H9 (cell line): Measurements from ENCODE around the gene MED27. TPM values are rescaled to one million over a fixed set of nuclear protein-coding genes. Genes with fewer than 3 reads are reported as not detected.
A peak's percentile ranks its signal among the peaks of the same experiment; 100 is the strongest.

ENCODE experiments used
- DNase-seq: peaks from one replicate; pipeline ENCODE4 v3.0.0-alpha.2; 2017
- H2AFZ ChIP-seq: one replicate; pipeline ENCODE4 v1.6.1; 2013; ENCODE audit warnings: mild to moderate bottlenecking, low read length, control low read depth, moderate library complexity
- H2AK5ac ChIP-seq: 2 replicates; pipeline ENCODE4 v1.6.1; 2013; ENCODE audit warnings: low read length, control low read depth, mixed read lengths; ENCODE audit not compliant: insufficient read length
- H2BK120ac ChIP-seq: one replicate; pipeline ENCODE4 v1.6.1; 2013; ENCODE audit warnings: low read depth, mild to moderate bottlenecking, low read length, control low read depth, inconsistent platforms; ENCODE audit not compliant: poor library complexity, severe bottlenecking
- H2BK12ac ChIP-seq: 2 replicates; pipeline ENCODE4 v1.6.1; 2013; ENCODE audit warnings: low read length, control low read depth, mixed read lengths, low read depth; ENCODE audit not compliant: insufficient read length
- H2BK15ac ChIP-seq: 2 replicates; pipeline ENCODE4 v1.6.1; 2013; ENCODE audit warnings: low read depth, low read length, control low read depth
- H2BK20ac ChIP-seq: one replicate; pipeline ENCODE4 v1.6.1; 2013; ENCODE audit warnings: low read depth, mild to moderate bottlenecking, low read length, control low read depth, inconsistent platforms; ENCODE audit not compliant: poor library complexity, severe bottlenecking
- H2BK5ac ChIP-seq: 2 replicates; pipeline ENCODE4 v1.6.1; 2013; ENCODE audit warnings: low read length, control low read depth, mixed read lengths; ENCODE audit not compliant: insufficient read length
- H3K14ac ChIP-seq: 2 replicates; pipeline ENCODE4 v1.6.1; 2013; ENCODE audit warnings: low read length, control low read depth; ENCODE audit not compliant: insufficient read depth
- H3K18ac ChIP-seq: 2 replicates; pipeline ENCODE4 v1.6.1; 2013; ENCODE audit warnings: low read depth, mild to moderate bottlenecking, mixed read lengths, low read length, control low read depth; ENCODE audit not compliant: insufficient read length
- H3K23ac ChIP-seq: 2 replicates; pipeline ENCODE4 v1.6.1; 2013; ENCODE audit warnings: low read length, control low read depth, mixed read lengths, low read depth; ENCODE audit not compliant: insufficient read length
- H3K23me2 ChIP-seq: 2 replicates; pipeline ENCODE4 v1.6.1; 2013; ENCODE audit warnings: low read depth, mild to moderate bottlenecking, mixed read lengths, low read length, control low read depth; ENCODE audit not compliant: insufficient read length, poor library complexity, severe bottlenecking
- H3K27ac ChIP-seq: 2 replicates; pipeline ENCODE4 v1.5.1; 2013; ENCODE audit warnings: low read length, control low read depth, mixed read lengths, low read depth; ENCODE audit not compliant: insufficient read length
- H3K27me3 ChIP-seq: 2 replicates; pipeline ENCODE4 v1.6.1; 2013; ENCODE audit warnings: low read length, control low read depth, inconsistent platforms; ENCODE audit not compliant: insufficient read depth
- H3K4ac ChIP-seq: 2 replicates; pipeline ENCODE4 v1.6.1; 2013; ENCODE audit warnings: low read depth, mild to moderate bottlenecking, control low read depth, inconsistent platforms, low read length, moderate library complexity
- H3K4me1 ChIP-seq: 2 replicates; pipeline ENCODE4 v1.6.1; 2013; ENCODE audit warnings: low read length, control low read depth, inconsistent platforms; ENCODE audit not compliant: insufficient read depth
- H3K4me2 ChIP-seq: 2 replicates; pipeline ENCODE4 v1.6.1; 2013; ENCODE audit warnings: low read length, control low read depth, mixed read lengths; ENCODE audit not compliant: insufficient read length, insufficient read depth
- H3K56ac ChIP-seq: 2 replicates; pipeline ENCODE4 v1.6.1; 2013; ENCODE audit warnings: low read depth, mild to moderate bottlenecking, mixed read lengths, low read length, control low read depth; ENCODE audit not compliant: insufficient read length
- H3K79me1 ChIP-seq: 2 replicates; pipeline ENCODE4 v1.6.1; 2013; ENCODE audit warnings: low read depth, mild to moderate bottlenecking, moderate library complexity, low read length, control low read depth, inconsistent platforms; ENCODE audit not compliant: insufficient read depth, poor library complexity, severe bottlenecking
- H3K79me2 ChIP-seq: 2 replicates; pipeline ENCODE4 v1.6.1; 2013; ENCODE audit warnings: low read length, control low read depth, inconsistent platforms; ENCODE audit not compliant: insufficient read depth
- H3K9ac ChIP-seq: 2 replicates; pipeline ENCODE4 v1.6.1; 2013; ENCODE audit warnings: low read length, control low read depth, mixed read lengths; ENCODE audit not compliant: insufficient read length; ENCODE audit errors: extremely low read depth
- H3K9me3 ChIP-seq: one replicate; pipeline ENCODE4 v1.6.1; 2013; ENCODE audit warnings: low read depth, low read length, inconsistent platforms; ENCODE audit not compliant: control insufficient read depth
- H3T11ph ChIP-seq: one replicate; pipeline ENCODE4 v1.6.1; 2013; ENCODE audit warnings: mild to moderate bottlenecking, low read length, control low read depth, inconsistent platforms
- H4K20me1 ChIP-seq: one replicate; pipeline ENCODE4 v1.6.1; 2013; ENCODE audit not compliant: control insufficient read depth, insufficient read length, insufficient read depth
- H4K5ac ChIP-seq: 2 replicates; pipeline ENCODE4 v1.6.1; 2013; ENCODE audit warnings: low read depth, mild to moderate bottlenecking, mixed read lengths, low read length, control low read depth; ENCODE audit not compliant: insufficient read length
- H4K8ac ChIP-seq: replicated peaks from 2 replicates; pipeline ENCODE4 v1.6.1; 2013; ENCODE audit warnings: low read length, control low read depth, mixed read lengths, low read depth; ENCODE audit not compliant: insufficient read length
- H4K91ac ChIP-seq: 2 replicates; pipeline ENCODE4 v1.6.1; 2013; ENCODE audit warnings: low read depth, mild to moderate bottlenecking, moderate library complexity, mixed read lengths, low read length, control low read depth; ENCODE audit not compliant: insufficient read length
- H3K27ac Mint-ChIP-seq, 3 experiments: 2 replicates in 2 of 3; 3 replicates in 1 of 3; pipeline ENCODE4 v1.8.0; 2020 to 2021; ENCODE audit warnings: mixed read lengths in 3 of 3, mild to moderate bottlenecking in 1 of 3, moderate library complexity in 1 of 3
- H3K27me3 Mint-ChIP-seq: 2 replicates; pipeline ENCODE4 v1.8.0; 2021; ENCODE audit warnings: low read depth, mild to moderate bottlenecking, moderate library complexity, mixed read lengths
- H3K36me3 Mint-ChIP-seq, 3 experiments: 2 replicates in 2 of 3; 3 replicates in 1 of 3; pipeline ENCODE4 v1.8.0; 2020 to 2021; ENCODE audit warnings: low read depth in 3 of 3, mixed read lengths in 3 of 3; ENCODE audit not compliant: insufficient read depth in 1 of 3
- H3K4me1 Mint-ChIP-seq, 2 experiments: 2 replicates each; pipeline ENCODE4 v1.8.0; 2020; ENCODE audit warnings: mixed read lengths in 2 of 2
- H3K4me3 Mint-ChIP-seq, 2 experiments: 2 replicates in 1 of 2; 3 replicates in 1 of 2; pipeline ENCODE4 v1.8.0; 2020 to 2021; ENCODE audit warnings: mild to moderate bottlenecking in 2 of 2, mixed read lengths in 2 of 2, moderate library complexity in 1 of 2
- H3K9me3 Mint-ChIP-seq, 2 experiments: 2 replicates in 1 of 2; 3 replicates in 1 of 2; pipeline ENCODE4 v1.8.0; 2020; ENCODE audit warnings: mild to moderate bottlenecking in 2 of 2, mixed read lengths in 2 of 2, moderate library complexity in 1 of 2
- CTCF ChIP-seq: fragments of 200-600 bp; sonication (generic); conservative IDR thresholded peaks from 3 replicates; pipeline ENCODE4 v1.8.0; 2021; ENCODE audit warnings: antibody characterized with exemption, mild to moderate bottlenecking
- WGBS: extraction: QIAGEN DNeasy Blood & Tissue Kit; methylation state at CpG from one replicate; pipeline ENCODE4 v1.1.7; 2013; ENCODE audit warnings: missing lambda C conversion rate, low lambda C conversion rate, mixed read lengths; ENCODE audit not compliant: insufficient read length; ENCODE audit errors: extremely low coverage; 5-methylcytosine and 5-hydroxymethylcytosine counted together
- total RNA-seq: library from RNA; stranded (reverse); gene quantifications from 2 replicates; pipeline ENCODE4 v1.2.1, GENCODE V29; 2021

Gene MED27
- total RNA-seq, 1 experiment from 2014 or later, result 33.5 TPM

DNA sequence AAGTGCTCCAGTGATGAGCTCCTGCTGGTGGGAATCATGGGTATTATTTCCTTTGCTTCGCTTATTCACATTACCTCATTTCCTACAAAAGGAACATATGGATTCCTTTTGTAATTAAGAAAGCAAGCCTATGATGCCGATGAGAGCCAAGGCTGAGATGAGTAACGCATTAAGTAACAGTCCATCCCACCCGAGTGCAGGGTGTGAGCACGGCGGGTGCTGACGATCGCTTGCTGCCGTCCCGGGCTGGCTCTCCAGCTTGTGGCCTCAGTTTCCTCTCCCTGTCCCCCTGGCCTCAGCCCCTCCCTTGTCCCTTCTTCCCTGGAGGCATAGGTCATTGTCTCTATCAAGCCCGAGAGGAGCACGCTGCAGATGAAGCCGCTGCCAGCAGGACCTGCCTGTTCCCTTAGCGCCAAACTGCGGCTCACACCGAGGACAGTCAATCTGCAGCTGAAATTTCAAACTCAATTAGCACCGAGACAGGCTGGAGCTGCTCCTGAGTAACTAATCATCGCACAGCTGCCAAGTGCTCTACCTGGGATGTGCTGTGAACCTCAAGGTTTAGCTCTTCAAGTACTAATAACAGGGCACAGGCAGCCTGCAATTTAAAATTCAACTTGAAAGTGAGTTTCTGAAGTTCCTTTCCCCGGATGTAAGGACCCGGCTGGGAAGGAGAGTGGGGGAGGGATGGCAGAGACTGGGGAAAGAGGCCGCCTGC, 224.6 kb downstream of the MED27 start:
- peaks cover 18 to 25% of the 10 kb centered on the region in 2 experiments for H3K4me1 Mint-ChIP-seq
- H3K36me3 Mint-ChIP-seq, result peaks cover 0 to 6% (median 1%) of the 10 kb centered on the region in 3 experiments; a peak in 4 of 7 replicates
- Histone ChIP-seq H3K18ac (no peak overlapping the region), H2BK12ac (no peak overlapping the region), H4K8ac (no peak overlapping the region), H3K27ac (no peak overlapping the region), H3K9me3 (no peaks in the 10 kb centered on the region), H3K9ac (no peak overlapping the region), H2BK5ac (no peak overlapping the region), H3K79me2 (no peaks in the 10 kb centered on the region), H3K23ac (no peak overlapping the region), H4K5ac (no peak overlapping the region), H3K23me2 (peaks cover 4% of the 10 kb centered on the region), H3K56ac (no peak overlapping the region), H2AK5ac (no peak overlapping the region), H4K91ac (no peak overlapping the region), H3K27me3 (no peaks in the 10 kb centered on the region), H2BK120ac (no peak overlapping the region), H3T11ph (no peak overlapping the region), H2AFZ (no peak overlapping the region), H3K4me2 (no peak overlapping the region), H3K4me1 (peaks cover 3% of the 10 kb centered on the region; the same call in 1 of the 2 replicates), H3K14ac (no peak overlapping the region), H3K79me1 (no peaks in the 10 kb centered on the region), H3K4ac (no peak overlapping the region), H2BK15ac (no peak overlapping the region), H2BK20ac (no peak overlapping the region), H4K20me1 (no peaks in the 10 kb centered on the region)
- WGBS, result no CpG with 5 or more reads among the region's 21 CpGs
- H3K9me3 Mint-ChIP-seq, result no peaks in the 10 kb centered on the region
- DNase-seq, result no peak
- H3K4me3 Mint-ChIP-seq, result no peak overlapping the region; a peak in 1 of 5 replicates
- no peak for TF ChIP-seq CTCF
- peak overlapping the region in 1 of 3 experiments; percentile 45; a peak in 2 of 7 replicates for H3K27ac Mint-ChIP-seq
- H3K27me3 Mint-ChIP-seq, result peaks cover 2% of the 10 kb centered on the region; the same call in 1 of the 2 replicates
